ENCODE data around the gene RCVRN. TPM values are rescaled to one million over a fixed set of nuclear protein-coding genes. Genes with fewer than 3 reads are reported as not detected.

The RCVRN gene
- total RNA-seq, 1 experiment from 2014 or later: not detected

DNA sequence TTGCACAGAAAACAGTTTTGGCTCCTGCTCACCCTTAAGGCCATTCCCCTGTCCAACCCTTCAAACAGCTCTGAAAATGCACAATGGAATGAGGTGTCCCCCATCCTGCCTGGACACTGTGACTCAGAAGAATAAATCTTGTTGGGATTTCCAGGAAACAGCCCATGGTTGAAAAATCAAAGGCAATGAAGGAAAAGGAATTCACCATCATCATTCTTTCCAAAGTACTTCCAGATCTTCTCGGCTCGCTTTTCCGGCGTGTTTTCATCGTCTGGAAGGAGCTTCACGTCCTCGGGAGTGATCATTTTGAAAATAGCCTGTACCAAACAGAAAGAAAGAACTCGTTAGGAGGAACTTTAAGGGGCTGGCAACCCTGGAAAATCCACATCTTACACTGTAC, 4.3 kb downstream of the RCVRN start:
- H3K27ac Mint-ChIP-seq: no peak overlapping the region
- Histone ChIP-seq H2BK15ac (ENCODE audit: low read depth, low read length) (no peak overlapping the region), H3K9me3 (ENCODE audit: control insufficient read depth, low read depth, low read length) (no peaks in the 10 kb centered on the region), H2BK12ac (ENCODE audit: insufficient read length, low read depth, low read length) (no peak overlapping the region), H2BK120ac (ENCODE audit: low read depth, low read length, poor library complexity, severe bottlenecking) (no peak overlapping the region), H4K8ac (replicated peaks; ENCODE audit: insufficient read length, low read depth, low read length) (no peak overlapping the region), H3K79me1 (ENCODE audit: insufficient read depth, low read depth, low read length, poor library complexity, severe bottlenecking) (no peaks in the 10 kb centered on the region), H3K27ac (ENCODE audit: insufficient read length, low read depth, low read length) (no peak overlapping the region), H3K4me1 (ENCODE audit: insufficient read depth, low read length) (no peaks in the 10 kb centered on the region), H3K23ac (ENCODE audit: insufficient read length, low read depth, low read length) (no peak overlapping the region), H4K5ac (ENCODE audit: insufficient read length, low read depth, low read length) (no peak overlapping the region), H4K20me1 (ENCODE audit: control insufficient read depth, insufficient read depth, insufficient read length) (no peaks in the 10 kb centered on the region), H2BK20ac (ENCODE audit: low read depth, low read length, poor library complexity, severe bottlenecking) (no peak overlapping the region), H3K9ac (ENCODE audit: extremely low read depth, insufficient read length, low read length) (no peak overlapping the region), H3K4me2 (ENCODE audit: insufficient read depth, insufficient read length, low read length) (no peak overlapping the region), H2AFZ (ENCODE audit: low read length) (no peak overlapping the region), H3K79me2 (ENCODE audit: insufficient read depth, low read length) (no peaks in the 10 kb centered on the region), H4K91ac (ENCODE audit: insufficient read length, low read depth, low read length) (no peak overlapping the region), H3K56ac (ENCODE audit: insufficient read length, low read depth, low read length) (no peak overlapping the region), H3K4ac (ENCODE audit: low read depth, low read length) (no peak overlapping the region), H3K23me2 (ENCODE audit: insufficient read length, low read depth, low read length, poor library complexity, severe bottlenecking) (no peaks in the 10 kb centered on the region), H2BK5ac (ENCODE audit: insufficient read length, low read length) (no peak overlapping the region), H3K14ac (ENCODE audit: insufficient read depth, low read length) (no peak overlapping the region), H3K27me3 (ENCODE audit: insufficient read depth, low read length) (no peaks in the 10 kb centered on the region; the same call in 1 of the 2 replicates), H2AK5ac (ENCODE audit: insufficient read length, low read length) (no peak overlapping the region), H3K18ac (ENCODE audit: insufficient read length, low read depth, low read length) (no peak overlapping the region), H3T11ph (ENCODE audit: low read length) (no peak overlapping the region)
- peaks cover 5 to 31% of the 10 kb centered on the region in 2 experiments; a peak in 3 of 4 replicates for H3K4me1 Mint-ChIP-seq
- no peak for DNase-seq
- H3K9me3 Mint-ChIP-seq: no peaks in the 10 kb centered on the region
- no peak overlapping the region for H3K4me3 Mint-ChIP-seq
- no peak for TF ChIP-seq CTCF (conservative IDR thresholded peaks at IDR 0.05)
- WGBS (ENCODE audit: extremely low coverage, insufficient read length, low lambda C conversion rate): no CpG with 5 or more reads among the region's 8 CpGs
- H3K36me3 Mint-ChIP-seq (ENCODE audit: insufficient read depth in 1 of 3, low read depth in 3 of 3): no peaks in the 10 kb centered on the region
- peaks cover 2% of the 10 kb centered on the region for H3K27me3 Mint-ChIP-seq (ENCODE audit: low read depth)

Data from H9 (cell line).